BLaER1 treated with 17β-estradiol and CSF1 and Interleukin-3, amounts not matched to agents 10 nM and 100 nM (cell line): ENCODE results near the gene LRRC15.
A peak's percentile ranks its signal among the peaks of the same experiment; 100 is the strongest.

ENCODE experiments used
- H3K27ac ChIP-seq, 11 experiments: shearing (Covaris generic); formaldehyde crosslinking; 2 replicates each; pipeline ENCODE4 v1.8.1; 2022
- H3K27me3 ChIP-seq, 11 experiments: shearing (Covaris generic); formaldehyde crosslinking; 2 replicates each; pipeline ENCODE4 v1.8.1; 2022
- H3K36me3 ChIP-seq, 11 experiments: shearing (Covaris generic); formaldehyde crosslinking; 2 replicates each; pipeline ENCODE4 v1.8.1; 2022
- H3K4me1 ChIP-seq, 10 experiments: shearing (Covaris generic); formaldehyde crosslinking; 2 replicates each; pipeline ENCODE4 v1.8.1; 2022
- H3K4me2 ChIP-seq, 11 experiments: shearing (Covaris generic); formaldehyde crosslinking; 2 replicates each; pipeline ENCODE4 v1.8.1; 2022
- H3K4me3 ChIP-seq, 10 experiments: shearing (Covaris generic); formaldehyde crosslinking; 2 replicates each; pipeline ENCODE4 v1.8.1; 2022
- H3K9ac ChIP-seq, 11 experiments: shearing (Covaris generic); formaldehyde crosslinking; 2 replicates each; pipeline ENCODE4 v1.8.1; 2022
- H3K9me3 ChIP-seq, 11 experiments: shearing (Covaris generic); formaldehyde crosslinking; replicated peaks in 1 of 11; 2 replicates each; pipeline ENCODE4 v1.8.1; 2022
- H4K20me1 ChIP-seq, 11 experiments: shearing (Covaris generic); formaldehyde crosslinking; 2 replicates each; pipeline ENCODE4 v1.8.1; 2022
- Cebpa-rat ChIP-seq, 11 experiments: shearing (Covaris generic); IDR thresholded peaks; 2 replicates each; pipeline ENCODE4 v1.8.1; 2022

LRRC15 gene

DNA sequence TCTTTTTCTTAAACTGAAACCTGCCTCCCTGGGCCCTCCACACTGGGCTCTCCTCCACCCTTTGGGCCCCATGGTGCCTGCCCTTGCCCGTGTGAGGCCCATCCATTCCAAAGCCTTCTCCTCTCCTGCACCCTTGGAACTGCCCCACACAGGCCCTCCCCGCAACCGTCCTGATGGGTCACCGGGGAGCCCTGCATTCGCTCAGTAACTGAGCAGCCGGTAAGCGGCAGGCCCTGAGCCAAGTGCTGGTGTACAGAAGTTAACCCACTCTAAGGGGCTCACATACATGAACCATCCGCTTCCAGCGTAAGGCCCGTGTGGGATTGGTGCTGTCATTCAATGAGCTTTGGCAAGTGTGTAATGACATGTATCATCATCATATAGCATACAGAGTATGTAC, 5.4 kb upstream of the LRRC15 start:
- Histone ChIP-seq H3K9ac (no peak overlapping the region), H3K4me2 (no peak overlapping the region), H3K4me1 (peaks cover 4 to 36% (median 10%) of the 10 kb centered on the region in 10 experiments; a peak in 18 of 20 replicates), H3K27me3 (peaks cover 0 to 7% (median 0%) of the 10 kb centered on the region in 11 experiments; a peak in 6 of 22 replicates), H4K20me1 (no peaks in the 10 kb centered on the region), H3K27ac (no peak overlapping the region), H3K36me3 (no peaks in the 10 kb centered on the region), H3K9me3 (no peaks in the 10 kb centered on the region), H3K4me3 (no peak overlapping the region)
- TF ChIP-seq Cebpa-rat (IDR thresholded peaks at IDR 0.05) = no peak

DNA sequence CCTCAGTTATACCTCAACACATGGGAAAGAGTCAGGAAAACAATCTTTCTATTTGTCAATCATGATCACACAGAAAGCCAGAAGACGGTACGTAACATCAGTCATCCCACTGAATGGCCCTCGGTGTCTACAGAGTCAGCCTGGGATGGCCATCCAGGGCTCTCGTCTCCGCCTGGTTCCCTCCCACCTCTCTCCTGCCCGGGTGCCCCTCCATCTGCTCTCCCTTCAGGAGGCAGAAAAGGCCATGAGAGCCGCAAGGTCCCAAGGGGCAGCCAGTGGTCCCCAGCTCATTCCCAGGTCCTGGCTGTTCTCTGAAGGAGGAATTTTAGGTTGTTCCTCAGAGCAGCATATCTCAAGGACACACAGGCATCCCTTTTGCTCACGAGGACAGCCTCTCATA, 4.4 kb upstream of the LRRC15 start:
- H3K9ac ChIP-seq = no peak overlapping the region
- H4K20me1 ChIP-seq = no peaks in the 10 kb centered on the region
- no peak for TF ChIP-seq Cebpa-rat (IDR thresholded peaks at IDR 0.05)
- H3K27me3 ChIP-seq = peaks cover 0 to 17% (median 0%) of the 10 kb centered on the region in 11 experiments; a peak in 10 of 22 replicates
- H3K4me3 ChIP-seq = no peak overlapping the region
- no peaks in the 10 kb centered on the region for H3K36me3 ChIP-seq
- peak overlapping the region in 1 of 11 experiments; percentile 12; a peak in 2 of 22 replicates for H3K4me2 ChIP-seq
- H3K27ac ChIP-seq = no peak overlapping the region
- peaks cover 14 to 46% (median 20%) of the 10 kb centered on the region in 10 experiments for H3K4me1 ChIP-seq
- H3K9me3 ChIP-seq = no peaks in the 10 kb centered on the region

DNA sequence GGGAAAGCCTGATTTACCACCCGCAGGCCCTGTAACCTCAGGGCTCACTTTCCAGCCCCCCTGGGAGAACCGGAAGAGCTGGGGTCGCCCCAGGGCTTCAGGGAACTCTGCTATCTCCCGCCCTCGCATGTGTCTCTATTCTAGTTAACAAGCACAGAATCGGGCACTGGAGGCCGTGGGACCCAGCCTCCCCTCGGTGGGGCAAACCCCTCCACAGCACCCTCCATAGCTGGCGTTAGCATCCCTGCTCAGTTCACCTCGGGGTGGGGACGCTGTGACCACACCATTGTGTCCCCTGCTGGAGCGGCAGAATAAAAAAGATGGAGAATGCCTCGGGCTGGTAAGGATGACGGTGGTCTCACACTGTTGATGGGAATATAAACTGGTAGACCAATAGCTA, 3.5 kb upstream of the LRRC15 start:
- Histone ChIP-seq H3K4me2 (no peak overlapping the region), H3K4me3 (no peak overlapping the region), H3K4me1 (peaks cover 23 to 55% (median 29%) of the 10 kb centered on the region in 10 experiments), H3K27ac (no peak overlapping the region), H3K9ac (no peak overlapping the region), H3K9me3 (no peaks in the 10 kb centered on the region), H3K27me3 (peaks cover 0 to 25% (median 0%) of the 10 kb centered on the region in 11 experiments; a peak in 10 of 22 replicates), H3K36me3 (no peaks in the 10 kb centered on the region), H4K20me1 (no peaks in the 10 kb centered on the region)
- no peak for TF ChIP-seq Cebpa-rat (IDR thresholded peaks at IDR 0.05)

DNA sequence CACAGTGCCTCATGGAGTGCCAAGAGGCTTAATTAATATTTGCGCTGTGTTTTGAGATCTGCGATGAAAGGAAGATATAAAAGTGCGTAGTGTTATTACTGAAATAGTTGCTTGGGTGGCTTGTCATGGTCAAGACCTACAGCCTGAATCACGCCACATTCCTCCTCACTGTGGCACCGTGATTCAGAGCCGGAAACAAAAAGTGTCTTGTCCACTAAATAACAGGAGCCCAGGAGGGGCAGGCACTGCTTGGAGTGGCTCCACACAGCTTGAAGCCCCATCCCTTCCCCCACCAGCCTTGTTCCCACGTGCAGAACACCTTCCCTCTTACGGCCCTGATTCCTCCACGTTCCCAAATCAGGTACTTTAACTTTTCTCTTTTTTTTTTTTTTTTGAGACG, 1.2 kb upstream of the LRRC15 start:
- Histone ChIP-seq H3K9me3 (peaks cover 0 to 3% (median 0%) of the 10 kb centered on the region in 11 experiments; a peak in 1 of 22 replicates), H3K27ac (no peak overlapping the region), H4K20me1 (no peaks in the 10 kb centered on the region), H3K4me3 (no peak overlapping the region), H3K27me3 (peaks cover 0 to 29% (median 0%) of the 10 kb centered on the region in 11 experiments; a peak in 10 of 22 replicates), H3K4me1 (peaks cover 26 to 71% (median 50%) of the 10 kb centered on the region in 10 experiments), H3K4me2 (peak overlapping the region in 8 of 11 experiments; percentile 65 to 96 (median 81); a peak in 16 of 22 replicates), H3K36me3 (no peaks in the 10 kb centered on the region), H3K9ac (peak overlapping the region in 1 of 11 experiments; percentile 48; a peak in 1 of 22 replicates)
- no peak for TF ChIP-seq Cebpa-rat (IDR thresholded peaks at IDR 0.05)

DNA sequence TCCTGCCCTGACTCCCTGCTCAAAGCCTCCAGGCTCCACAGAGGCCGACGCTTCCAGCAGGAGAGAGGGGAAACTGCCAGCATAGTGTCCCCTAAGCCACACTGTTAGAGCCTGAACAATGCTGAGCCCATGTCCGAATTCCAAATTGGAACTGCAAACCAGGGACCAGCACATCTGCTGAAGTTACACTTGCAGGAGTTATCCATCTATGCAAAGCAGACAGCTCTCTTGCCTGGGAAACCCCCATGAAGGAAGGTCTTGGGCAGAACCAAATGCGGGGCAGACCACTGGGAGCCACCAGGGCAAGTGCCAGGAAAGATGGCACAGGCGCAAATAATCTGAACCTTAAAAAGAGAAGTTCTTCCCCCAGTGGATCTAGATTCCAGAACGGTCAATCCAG, 625 bp downstream of the LRRC15 start:
- no peak for TF ChIP-seq Cebpa-rat (IDR thresholded peaks at IDR 0.05)

DNA sequence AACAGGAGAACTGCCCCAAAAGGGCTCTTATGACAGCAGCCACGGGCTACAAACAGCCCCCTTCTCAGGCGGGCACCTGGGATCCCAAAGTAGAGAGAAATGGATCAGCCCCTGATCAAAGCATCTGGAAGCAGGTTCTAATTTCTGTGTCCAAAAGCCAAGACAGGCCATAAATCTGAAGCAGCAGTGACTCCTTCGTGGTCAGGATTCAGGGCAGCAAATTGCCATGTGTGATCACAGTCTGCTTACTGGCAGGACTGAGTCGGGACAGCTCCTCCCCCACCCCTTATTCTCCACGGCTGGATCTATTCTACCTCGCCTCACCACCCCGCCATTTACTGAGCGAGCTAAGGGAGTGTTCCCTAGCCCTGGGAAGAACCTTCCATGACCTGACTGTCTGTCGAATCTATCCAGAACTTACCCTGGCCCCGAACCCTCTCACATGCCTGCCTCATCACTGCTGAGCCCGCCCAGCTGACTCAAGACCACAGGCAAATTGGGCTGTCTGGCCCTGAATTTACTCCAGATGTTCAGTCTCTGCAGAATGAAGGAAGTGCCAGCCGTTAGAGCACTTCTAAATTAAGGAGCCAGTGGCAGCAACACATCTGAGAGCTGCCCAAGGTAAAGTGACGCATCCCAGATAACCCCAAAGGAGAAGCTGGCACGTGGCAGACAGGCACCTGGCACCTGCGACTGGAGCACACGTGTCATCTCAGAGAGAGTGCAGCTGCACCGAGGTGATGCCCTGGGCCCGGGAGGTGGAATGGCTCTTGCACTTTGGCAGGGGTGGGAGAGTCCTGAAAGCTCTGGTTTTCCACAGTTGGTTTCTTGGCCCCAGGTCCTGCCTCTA, 1.3 kb downstream of the LRRC15 start:
- peak overlapping the region in 4 of 11 experiments; percentile 40 to 72 (median 61); a peak in 8 of 22 replicates for H3K9ac ChIP-seq
- no peak for TF ChIP-seq Cebpa-rat (IDR thresholded peaks at IDR 0.05)
- H4K20me1 ChIP-seq = no peaks in the 10 kb centered on the region
- H3K4me2 ChIP-seq = peak overlapping the region; percentile 52 to 96 (median 76)
- H3K36me3 ChIP-seq = no peaks in the 10 kb centered on the region
- peak overlapping the region in 8 of 11 experiments; percentile 13 to 90 (median 58); a peak in 12 of 22 replicates for H3K27ac ChIP-seq
- H3K4me3 ChIP-seq = peak overlapping the region in 2 of 10 experiments; percentile 31 to 48; a peak in 1 of 20 replicates
- H3K9me3 ChIP-seq = peaks cover 0 to 3% (median 0%) of the 10 kb centered on the region in 11 experiments; a peak in 1 of 22 replicates
- peaks cover 0 to 29% (median 0%) of the 10 kb centered on the region in 11 experiments; a peak in 10 of 22 replicates for H3K27me3 ChIP-seq
- peaks cover 36 to 83% (median 73%) of the 10 kb centered on the region in 10 experiments for H3K4me1 ChIP-seq

More for the DNA sequence above, 625 bp downstream of the LRRC15 start:
- peak overlapping the region; percentile 52 to 96 (median 76) for H3K4me2 ChIP-seq
- H3K4me3 ChIP-seq = peak overlapping the region in 2 of 10 experiments; percentile 31 to 48; a peak in 3 of 20 replicates
- H3K9me3 ChIP-seq = peaks cover 0 to 3% (median 0%) of the 10 kb centered on the region in 11 experiments; a peak in 1 of 22 replicates
- no peaks in the 10 kb centered on the region for H4K20me1 ChIP-seq
- H3K27ac ChIP-seq = peak overlapping the region in 6 of 11 experiments; percentile 8 to 90 (median 68); a peak in 9 of 22 replicates
- no peaks in the 10 kb centered on the region for H3K36me3 ChIP-seq
- peaks cover 0 to 29% (median 0%) of the 10 kb centered on the region in 11 experiments; a peak in 10 of 22 replicates for H3K27me3 ChIP-seq
- H3K4me1 ChIP-seq = peaks cover 36 to 77% (median 69%) of the 10 kb centered on the region in 10 experiments
- H3K9ac ChIP-seq = peak overlapping the region in 4 of 11 experiments; percentile 14 to 65 (median 55); a peak in 6 of 22 replicates

DNA sequence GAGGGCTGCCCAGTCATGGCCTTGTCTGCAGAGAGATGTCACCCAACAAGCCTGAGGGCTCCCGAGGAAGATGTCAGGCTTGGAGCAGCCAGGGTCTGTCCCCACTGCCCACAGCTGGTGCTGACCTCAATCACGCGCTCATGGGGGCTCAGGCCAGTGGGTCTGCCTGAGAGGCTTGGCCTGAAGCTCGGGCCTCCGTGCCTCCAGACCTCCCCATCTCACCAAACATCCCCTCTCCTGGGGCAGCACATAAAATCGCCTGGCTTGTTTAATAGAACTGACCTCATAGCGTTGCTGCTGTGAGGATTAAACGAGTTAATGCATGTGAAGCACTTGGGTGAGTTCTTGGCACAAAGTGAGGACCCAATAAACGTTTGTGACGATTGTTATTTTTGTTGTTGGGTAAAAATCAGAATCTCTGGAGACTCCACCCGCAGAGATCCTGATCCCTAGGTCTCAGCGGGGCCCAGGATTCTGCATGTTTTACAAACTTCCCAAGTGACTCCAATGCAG, 3.5 kb downstream of the LRRC15 start:
- no peaks in the 10 kb centered on the region; a peak in 1 of 22 replicates for H3K36me3 ChIP-seq
- peaks cover 36 to 99% (median 75%) of the 10 kb centered on the region in 10 experiments for H3K4me1 ChIP-seq
- H3K9ac ChIP-seq = peak overlapping the region in 1 of 11 experiments; percentile 18; a peak in 1 of 22 replicates
- H3K4me2 ChIP-seq = peak overlapping the region in 8 of 11 experiments; percentile 66 to 96 (median 81); a peak in 15 of 22 replicates
- no peak for TF ChIP-seq Cebpa-rat (IDR thresholded peaks at IDR 0.05)
- H3K9me3 ChIP-seq = peaks cover 0 to 3% (median 0%) of the 10 kb centered on the region in 11 experiments; a peak in 1 of 22 replicates
- peaks cover 0 to 29% (median 0%) of the 10 kb centered on the region in 11 experiments; a peak in 10 of 22 replicates for H3K27me3 ChIP-seq
- H3K4me3 ChIP-seq = no peak overlapping the region
- H3K27ac ChIP-seq = peak overlapping the region in 3 of 11 experiments; percentile 11 to 90 (median 78); a peak in 5 of 22 replicates
- H4K20me1 ChIP-seq = no peaks in the 10 kb centered on the region

DNA sequence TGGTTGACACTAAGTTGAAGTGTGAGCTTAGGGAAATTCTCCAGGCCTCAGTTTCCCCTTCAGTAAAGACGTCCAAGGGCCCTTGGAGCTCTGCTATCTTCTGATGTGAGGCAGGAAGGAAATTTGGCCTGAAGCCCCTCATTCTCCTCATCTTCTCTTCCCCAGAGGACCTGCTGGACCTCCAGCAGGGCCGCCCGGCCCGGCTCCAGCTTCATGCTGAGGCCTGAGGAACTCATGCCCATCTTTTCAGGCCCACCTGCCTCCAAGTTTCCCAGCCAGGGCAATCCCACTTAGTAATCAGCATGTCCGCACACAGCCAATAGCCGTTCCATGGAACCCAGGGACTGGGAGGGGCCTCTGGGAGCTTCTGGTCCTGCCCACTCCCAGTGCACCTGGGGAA, 4.0 kb downstream of the LRRC15 start:
- peak overlapping the region in 4 of 11 experiments; percentile 9 to 90 (median 44); a peak in 5 of 22 replicates for H3K27ac ChIP-seq

More for the DNA sequence above, 4.0 kb downstream of the LRRC15 start:
- no peaks in the 10 kb centered on the region for H4K20me1 ChIP-seq
- peak overlapping the region in 9 of 11 experiments; percentile 13 to 96 (median 76); a peak in 15 of 22 replicates for H3K4me2 ChIP-seq
- H3K4me1 ChIP-seq = peaks cover 36 to 99% (median 72%) of the 10 kb centered on the region in 10 experiments
- no peak for TF ChIP-seq Cebpa-rat (IDR thresholded peaks at IDR 0.05)
- H3K4me3 ChIP-seq = no peak overlapping the region
- H3K27me3 ChIP-seq = peaks cover 0 to 27% (median 0%) of the 10 kb centered on the region in 11 experiments; a peak in 10 of 22 replicates
- H3K9me3 ChIP-seq = peaks cover 0 to 8% (median 0%) of the 10 kb centered on the region in 11 experiments; a peak in 7 of 22 replicates
- H3K9ac ChIP-seq = peak overlapping the region in 2 of 11 experiments; percentile 18 to 37; a peak in 3 of 22 replicates
- H3K36me3 ChIP-seq = peaks cover 0 to 3% (median 0%) of the 10 kb centered on the region in 11 experiments; a peak in 2 of 22 replicates
